H9 (cell line): ENCODE measurements around the gene CDK12. TPM values are rescaled to one million over a fixed set of nuclear protein-coding genes. Genes with fewer than 3 reads are reported as not detected.

Source experiments
- DNase-seq: peaks from one replicate; pipeline ENCODE4 v3.0.0-alpha.2; 2017
- H2AFZ ChIP-seq: one replicate; pipeline ENCODE4 v1.6.1; 2013; ENCODE audit warnings: mild to moderate bottlenecking, low read length, control low read depth, moderate library complexity
- H2AK5ac ChIP-seq: 2 replicates; pipeline ENCODE4 v1.6.1; 2013; ENCODE audit warnings: low read length, control low read depth, mixed read lengths; ENCODE audit not compliant: insufficient read length
- H2BK120ac ChIP-seq: one replicate; pipeline ENCODE4 v1.6.1; 2013; ENCODE audit warnings: low read depth, mild to moderate bottlenecking, low read length, control low read depth, inconsistent platforms; ENCODE audit not compliant: poor library complexity, severe bottlenecking
- H2BK12ac ChIP-seq: 2 replicates; pipeline ENCODE4 v1.6.1; 2013; ENCODE audit warnings: low read length, control low read depth, mixed read lengths, low read depth; ENCODE audit not compliant: insufficient read length
- H2BK15ac ChIP-seq: 2 replicates; pipeline ENCODE4 v1.6.1; 2013; ENCODE audit warnings: low read depth, low read length, control low read depth
- H2BK20ac ChIP-seq: one replicate; pipeline ENCODE4 v1.6.1; 2013; ENCODE audit warnings: low read depth, mild to moderate bottlenecking, low read length, control low read depth, inconsistent platforms; ENCODE audit not compliant: poor library complexity, severe bottlenecking
- H2BK5ac ChIP-seq: 2 replicates; pipeline ENCODE4 v1.6.1; 2013; ENCODE audit warnings: low read length, control low read depth, mixed read lengths; ENCODE audit not compliant: insufficient read length
- H3K14ac ChIP-seq: 2 replicates; pipeline ENCODE4 v1.6.1; 2013; ENCODE audit warnings: low read length, control low read depth; ENCODE audit not compliant: insufficient read depth
- H3K18ac ChIP-seq: 2 replicates; pipeline ENCODE4 v1.6.1; 2013; ENCODE audit warnings: low read depth, mild to moderate bottlenecking, mixed read lengths, low read length, control low read depth; ENCODE audit not compliant: insufficient read length
- H3K23ac ChIP-seq: 2 replicates; pipeline ENCODE4 v1.6.1; 2013; ENCODE audit warnings: low read length, control low read depth, mixed read lengths, low read depth; ENCODE audit not compliant: insufficient read length
- H3K23me2 ChIP-seq: 2 replicates; pipeline ENCODE4 v1.6.1; 2013; ENCODE audit warnings: low read depth, mild to moderate bottlenecking, mixed read lengths, low read length, control low read depth; ENCODE audit not compliant: insufficient read length, poor library complexity, severe bottlenecking
- H3K27ac ChIP-seq: 2 replicates; pipeline ENCODE4 v1.5.1; 2013; ENCODE audit warnings: low read length, control low read depth, mixed read lengths, low read depth; ENCODE audit not compliant: insufficient read length
- H3K27me3 ChIP-seq: 2 replicates; pipeline ENCODE4 v1.6.1; 2013; ENCODE audit warnings: low read length, control low read depth, inconsistent platforms; ENCODE audit not compliant: insufficient read depth
- H3K4ac ChIP-seq: 2 replicates; pipeline ENCODE4 v1.6.1; 2013; ENCODE audit warnings: low read depth, mild to moderate bottlenecking, control low read depth, inconsistent platforms, low read length, moderate library complexity
- H3K4me1 ChIP-seq: 2 replicates; pipeline ENCODE4 v1.6.1; 2013; ENCODE audit warnings: low read length, control low read depth, inconsistent platforms; ENCODE audit not compliant: insufficient read depth
- H3K4me2 ChIP-seq: 2 replicates; pipeline ENCODE4 v1.6.1; 2013; ENCODE audit warnings: low read length, control low read depth, mixed read lengths; ENCODE audit not compliant: insufficient read length, insufficient read depth
- H3K56ac ChIP-seq: 2 replicates; pipeline ENCODE4 v1.6.1; 2013; ENCODE audit warnings: low read depth, mild to moderate bottlenecking, mixed read lengths, low read length, control low read depth; ENCODE audit not compliant: insufficient read length
- H3K79me1 ChIP-seq: 2 replicates; pipeline ENCODE4 v1.6.1; 2013; ENCODE audit warnings: low read depth, mild to moderate bottlenecking, moderate library complexity, low read length, control low read depth, inconsistent platforms; ENCODE audit not compliant: insufficient read depth, poor library complexity, severe bottlenecking
- H3K79me2 ChIP-seq: 2 replicates; pipeline ENCODE4 v1.6.1; 2013; ENCODE audit warnings: low read length, control low read depth, inconsistent platforms; ENCODE audit not compliant: insufficient read depth
- H3K9ac ChIP-seq: 2 replicates; pipeline ENCODE4 v1.6.1; 2013; ENCODE audit warnings: low read length, control low read depth, mixed read lengths; ENCODE audit not compliant: insufficient read length; ENCODE audit errors: extremely low read depth
- H3K9me3 ChIP-seq: one replicate; pipeline ENCODE4 v1.6.1; 2013; ENCODE audit warnings: low read depth, low read length, inconsistent platforms; ENCODE audit not compliant: control insufficient read depth
- H3T11ph ChIP-seq: one replicate; pipeline ENCODE4 v1.6.1; 2013; ENCODE audit warnings: mild to moderate bottlenecking, low read length, control low read depth, inconsistent platforms
- H4K20me1 ChIP-seq: one replicate; pipeline ENCODE4 v1.6.1; 2013; ENCODE audit not compliant: control insufficient read depth, insufficient read length, insufficient read depth
- H4K5ac ChIP-seq: 2 replicates; pipeline ENCODE4 v1.6.1; 2013; ENCODE audit warnings: low read depth, mild to moderate bottlenecking, mixed read lengths, low read length, control low read depth; ENCODE audit not compliant: insufficient read length
- H4K8ac ChIP-seq: replicated peaks from 2 replicates; pipeline ENCODE4 v1.6.1; 2013; ENCODE audit warnings: low read length, control low read depth, mixed read lengths, low read depth; ENCODE audit not compliant: insufficient read length
- H4K91ac ChIP-seq: 2 replicates; pipeline ENCODE4 v1.6.1; 2013; ENCODE audit warnings: low read depth, mild to moderate bottlenecking, moderate library complexity, mixed read lengths, low read length, control low read depth; ENCODE audit not compliant: insufficient read length
- H3K27ac Mint-ChIP-seq, 3 experiments: 2 replicates in 2 of 3; 3 replicates in 1 of 3; pipeline ENCODE4 v1.8.0; 2020 to 2021; ENCODE audit warnings: mixed read lengths in 3 of 3, mild to moderate bottlenecking in 1 of 3, moderate library complexity in 1 of 3
- H3K27me3 Mint-ChIP-seq: 2 replicates; pipeline ENCODE4 v1.8.0; 2021; ENCODE audit warnings: low read depth, mild to moderate bottlenecking, moderate library complexity, mixed read lengths
- H3K36me3 Mint-ChIP-seq, 3 experiments: 2 replicates in 2 of 3; 3 replicates in 1 of 3; pipeline ENCODE4 v1.8.0; 2020 to 2021; ENCODE audit warnings: low read depth in 3 of 3, mixed read lengths in 3 of 3; ENCODE audit not compliant: insufficient read depth in 1 of 3
- H3K4me1 Mint-ChIP-seq, 2 experiments: 2 replicates each; pipeline ENCODE4 v1.8.0; 2020; ENCODE audit warnings: mixed read lengths in 2 of 2
- H3K4me3 Mint-ChIP-seq, 2 experiments: 2 replicates in 1 of 2; 3 replicates in 1 of 2; pipeline ENCODE4 v1.8.0; 2020 to 2021; ENCODE audit warnings: mild to moderate bottlenecking in 2 of 2, mixed read lengths in 2 of 2, moderate library complexity in 1 of 2
- H3K9me3 Mint-ChIP-seq, 2 experiments: 2 replicates in 1 of 2; 3 replicates in 1 of 2; pipeline ENCODE4 v1.8.0; 2020; ENCODE audit warnings: mild to moderate bottlenecking in 2 of 2, mixed read lengths in 2 of 2, moderate library complexity in 1 of 2
- whole genome bisulfite sequencing: extraction: QIAGEN DNeasy Blood & Tissue Kit; methylation state at CpG from one replicate; pipeline ENCODE4 v1.1.7; 2013; ENCODE audit warnings: missing lambda C conversion rate, low lambda C conversion rate, mixed read lengths; ENCODE audit not compliant: insufficient read length; ENCODE audit errors: extremely low coverage; 5-methylcytosine and 5-hydroxymethylcytosine counted together
- total RNA-seq: library from RNA; stranded (reverse); gene quantifications from 2 replicates; pipeline ENCODE4 v1.2.1, GENCODE V29; 2021
- TF ChIP-seq, protein P1 (sequence below): fragments of 200-600 bp; sonication (generic); conservative IDR thresholded peaks from 3 replicates; pipeline ENCODE4 v1.8.0; 2021; ENCODE audit warnings: antibody characterized with exemption, mild to moderate bottlenecking

The CDK12 gene
- total RNA-seq, 1 experiment from 2014 or later = 87.6 TPM

- no peaks in the 10 kb centered on the region; a peak in 1 of 4 replicates for H3K4me1 Mint-ChIP-seq
- H2BK120ac ChIP-seq = no peak overlapping the region
- H3K27ac ChIP-seq = no peak overlapping the region
- H3K27me3 Mint-ChIP-seq = no peaks in the 10 kb centered on the region
- no peak overlapping the region for H3K4me2 ChIP-seq
- DNase-seq = no peak
- H3K23me2 ChIP-seq = peaks cover 1% of the 10 kb centered on the region
- H2AFZ ChIP-seq = no peak overlapping the region
- no peak overlapping the region for H3K4me3 Mint-ChIP-seq
- H2BK12ac ChIP-seq = no peak overlapping the region
- H4K5ac ChIP-seq = no peak overlapping the region
- H3K9ac ChIP-seq = no peak overlapping the region
- no peak overlapping the region for H2AK5ac ChIP-seq
- H3K9me3 ChIP-seq = no peaks in the 10 kb centered on the region
- H3K18ac ChIP-seq = no peak overlapping the region
- no peaks in the 10 kb centered on the region; a peak in 1 of 7 replicates for H3K36me3 Mint-ChIP-seq
- no peak overlapping the region for H3T11ph ChIP-seq
- no peak overlapping the region for H4K91ac ChIP-seq
- H3K4me1 ChIP-seq = no peaks in the 10 kb centered on the region
- TF ChIP-seq, protein P1, sequence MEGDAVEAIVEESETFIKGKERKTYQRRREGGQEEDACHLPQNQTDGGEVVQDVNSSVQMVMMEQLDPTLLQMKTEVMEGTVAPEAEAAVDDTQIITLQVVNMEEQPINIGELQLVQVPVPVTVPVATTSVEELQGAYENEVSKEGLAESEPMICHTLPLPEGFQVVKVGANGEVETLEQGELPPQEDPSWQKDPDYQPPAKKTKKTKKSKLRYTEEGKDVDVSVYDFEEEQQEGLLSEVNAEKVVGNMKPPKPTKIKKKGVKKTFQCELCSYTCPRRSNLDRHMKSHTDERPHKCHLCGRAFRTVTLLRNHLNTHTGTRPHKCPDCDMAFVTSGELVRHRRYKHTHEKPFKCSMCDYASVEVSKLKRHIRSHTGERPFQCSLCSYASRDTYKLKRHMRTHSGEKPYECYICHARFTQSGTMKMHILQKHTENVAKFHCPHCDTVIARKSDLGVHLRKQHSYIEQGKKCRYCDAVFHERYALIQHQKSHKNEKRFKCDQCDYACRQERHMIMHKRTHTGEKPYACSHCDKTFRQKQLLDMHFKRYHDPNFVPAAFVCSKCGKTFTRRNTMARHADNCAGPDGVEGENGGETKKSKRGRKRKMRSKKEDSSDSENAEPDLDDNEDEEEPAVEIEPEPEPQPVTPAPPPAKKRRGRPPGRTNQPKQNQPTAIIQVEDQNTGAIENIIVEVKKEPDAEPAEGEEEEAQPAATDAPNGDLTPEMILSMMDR = no peak
- no peak overlapping the region for H2BK15ac ChIP-seq
- no peaks in the 10 kb centered on the region for H3K79me1 ChIP-seq
- H3K27ac Mint-ChIP-seq = peak overlapping the region in 1 of 3 experiments; percentile 11; a peak in 1 of 7 replicates
- H2BK5ac ChIP-seq = no peak overlapping the region
- no peak overlapping the region for H3K23ac ChIP-seq
- no CpG with 5 or more reads among the region's 4 CpGs for WGBS
- no peaks in the 10 kb centered on the region for H3K9me3 Mint-ChIP-seq
- no peaks in the 10 kb centered on the region for H3K27me3 ChIP-seq
- H4K20me1 ChIP-seq = no peaks in the 10 kb centered on the region
- no peak overlapping the region for H4K8ac ChIP-seq
- no peak overlapping the region for H3K4ac ChIP-seq
- no peak overlapping the region for H3K56ac ChIP-seq
- no peak overlapping the region for H3K14ac ChIP-seq
- H2BK20ac ChIP-seq = no peak overlapping the region
- H3K79me2 ChIP-seq = no peaks in the 10 kb centered on the region
Observed at GRCh38 chr17:39455919-39456318, 5.4 kb upstream of the CDK12 start.
